SK-N-SH treated with all-trans-retinoic acid at 6 μM for 48 hours (cell line): ENCODE results near the gene KCNMB2.

Experiments used
- ATAC-seq: fragments of 200-7000 bp; cut with Tn5 transposase; 3 replicates; pipeline ENCODE4 v1.9.1; 2020; ENCODE audit warnings: mild to moderate bottlenecking, moderate library complexity
- ARNTL ChIP-seq: fragments of 450-650 bp; formaldehyde crosslinking; IDR thresholded peaks from 2 replicates; pipeline ENCODE4 v1.5.0; 2020; ENCODE audit warnings: low read depth, mild to moderate bottlenecking, moderate library complexity, borderline replicate concordance
- BACH2 ChIP-seq: fragments of 250-450 bp; sonication (Bioruptor Pico); IDR thresholded peaks from 2 replicates; pipeline ENCODE4 v1.9.0; 2021; ENCODE audit warnings: mild to moderate bottlenecking, borderline replicate concordance
- CSDC2 ChIP-seq: fragments of 250-450 bp; sonication (Bioruptor Pico); IDR thresholded peaks from 2 replicates; pipeline ENCODE4 v1.5.0; 2020; ENCODE audit warnings: mild to moderate bottlenecking, moderate library complexity
- ESRRG ChIP-seq: fragments of 250-450 bp; sonication (Bioruptor Pico); IDR thresholded peaks from 2 replicates; pipeline ENCODE4 v1.6.1; 2021; ENCODE audit warnings: mild to moderate bottlenecking
- ISL1 ChIP-seq: fragments of 250-450 bp; sonication (Bioruptor Pico); IDR thresholded peaks from 2 replicates; pipeline ENCODE4 v2.1.2; 2022; ENCODE audit warnings: mild to moderate bottlenecking, moderate library complexity
- OSR1 ChIP-seq: fragments of 250-450 bp; sonication (Bioruptor Pico); IDR thresholded peaks from 2 replicates; pipeline ENCODE4 v1.8.0; 2022; ENCODE audit warnings: moderate library complexity, mild to moderate bottlenecking, inconsistent platforms
- PPARA ChIP-seq: fragments of 250-450 bp; sonication (Bioruptor Pico); IDR thresholded peaks from 2 replicates; pipeline ENCODE4 v1.5.0; 2020; ENCODE audit warnings: mild to moderate bottlenecking, borderline replicate concordance
- RARB ChIP-seq: fragments of 250-450 bp; sonication (Bioruptor Pico); IDR thresholded peaks from 2 replicates; pipeline ENCODE4 v1.8.0; 2021; ENCODE audit warnings: mild to moderate bottlenecking, moderate library complexity
- SNAI2 ChIP-seq: fragments of 250-450 bp; sonication (Bioruptor Pico); IDR thresholded peaks from 2 replicates; pipeline ENCODE4 v1.5.0; 2020; ENCODE audit warnings: mild to moderate bottlenecking, moderate library complexity
- TCF4 ChIP-seq: fragments of 250-450 bp; sonication (Bioruptor Pico); IDR thresholded peaks from 2 replicates; pipeline ENCODE4 v1.8.0; 2021; ENCODE audit warnings: mild to moderate bottlenecking, moderate library complexity, borderline replicate concordance
- TOX ChIP-seq: fragments of 250-450 bp; sonication (Bioruptor Pico); IDR thresholded peaks from 2 replicates; pipeline ENCODE4 v1.8.0; 2021; ENCODE audit warnings: mild to moderate bottlenecking, moderate library complexity, borderline replicate concordance
- TSHZ2 ChIP-seq: fragments of 250-450 bp; sonication (Bioruptor Pico); IDR thresholded peaks from 2 replicates; pipeline ENCODE4 v1.5.0; 2020; ENCODE audit warnings: mild to moderate bottlenecking, moderate library complexity
- ZC3H10 ChIP-seq: fragments of 250-450 bp; sonication (Bioruptor Pico); IDR thresholded peaks from 2 replicates; pipeline ENCODE4 v1.5.1; 2021; ENCODE audit warnings: mild to moderate bottlenecking, moderate library complexity
- ZFP3 ChIP-seq: fragments of 250-450 bp; sonication (Bioruptor Pico); IDR thresholded peaks from 2 replicates; pipeline ENCODE4 v1.5.0; 2020; ENCODE audit warnings: mild to moderate bottlenecking, moderate library complexity
- ZFP30 ChIP-seq: fragments of 450-650 bp; formaldehyde crosslinking; IDR thresholded peaks from 2 replicates; pipeline ENCODE4 v1.5.0; 2022; ENCODE audit warnings: mild to moderate bottlenecking, moderate library complexity
- ZNF565 ChIP-seq: fragments of 450-650 bp; formaldehyde crosslinking; conservative IDR thresholded peaks from 2 replicates; pipeline ENCODE4 v1.5.0; 2020; ENCODE audit warnings: low read depth, mild to moderate bottlenecking, moderate library complexity
- TF ChIP-seq, protein P1 (sequence below): fragments of 250-450 bp; sonication (Bioruptor Pico); IDR thresholded peaks from 2 replicates; pipeline ENCODE4 v1.8.0; 2020; ENCODE audit warnings: mild to moderate bottlenecking, moderate library complexity, borderline replicate concordance
- TF ChIP-seq, protein P2 (sequence below): fragments of 250-450 bp; sonication (Bioruptor Pico); IDR thresholded peaks from 2 replicates; pipeline ENCODE4 v1.5.1; 2020; ENCODE audit warnings: low read depth, mild to moderate bottlenecking, moderate library complexity
- TF ChIP-seq, protein P3 (sequence below): fragments of 250-450 bp; sonication (Bioruptor Pico); IDR thresholded peaks from 2 replicates; pipeline ENCODE4 v1.8.0; 2021; ENCODE audit warnings: low read depth, mild to moderate bottlenecking, moderate library complexity, borderline replicate concordance

The KCNMB2 gene

DNA sequence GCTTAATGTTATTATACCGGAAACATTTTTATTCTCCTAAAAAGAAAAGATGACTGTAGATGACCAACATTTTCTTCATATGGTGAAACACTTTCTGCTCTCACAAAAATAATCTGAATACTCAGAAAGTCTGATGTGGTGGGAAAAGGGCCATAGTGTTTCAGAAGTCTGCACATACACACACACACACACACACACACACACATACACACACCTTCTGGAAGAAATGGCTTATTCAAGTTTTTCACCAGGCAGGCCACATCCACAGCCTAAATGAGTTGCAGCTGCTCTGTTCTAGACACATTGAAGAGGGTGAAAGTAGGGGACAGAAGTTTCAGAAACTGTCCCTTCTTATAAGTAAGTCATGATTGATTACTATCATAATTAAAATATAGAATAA lies 315.3 kb downstream of the KCNMB2 start:
- ATAC-seq, result no peak
- TF ChIP-seq SNAI2 (CRISPR knock-in tag), result no peak
- TF ChIP-seq TCF4 (CRISPR knock-in tag), result no peak
- no peak for TF ChIP-seq OSR1
- TF ChIP-seq ZFP3 (CRISPR knock-in tag), result no peak
- no peak for TF ChIP-seq RARB
- no peak for TF ChIP-seq ISL1 (CRISPR knock-in tag)
- TF ChIP-seq, protein P1, sequence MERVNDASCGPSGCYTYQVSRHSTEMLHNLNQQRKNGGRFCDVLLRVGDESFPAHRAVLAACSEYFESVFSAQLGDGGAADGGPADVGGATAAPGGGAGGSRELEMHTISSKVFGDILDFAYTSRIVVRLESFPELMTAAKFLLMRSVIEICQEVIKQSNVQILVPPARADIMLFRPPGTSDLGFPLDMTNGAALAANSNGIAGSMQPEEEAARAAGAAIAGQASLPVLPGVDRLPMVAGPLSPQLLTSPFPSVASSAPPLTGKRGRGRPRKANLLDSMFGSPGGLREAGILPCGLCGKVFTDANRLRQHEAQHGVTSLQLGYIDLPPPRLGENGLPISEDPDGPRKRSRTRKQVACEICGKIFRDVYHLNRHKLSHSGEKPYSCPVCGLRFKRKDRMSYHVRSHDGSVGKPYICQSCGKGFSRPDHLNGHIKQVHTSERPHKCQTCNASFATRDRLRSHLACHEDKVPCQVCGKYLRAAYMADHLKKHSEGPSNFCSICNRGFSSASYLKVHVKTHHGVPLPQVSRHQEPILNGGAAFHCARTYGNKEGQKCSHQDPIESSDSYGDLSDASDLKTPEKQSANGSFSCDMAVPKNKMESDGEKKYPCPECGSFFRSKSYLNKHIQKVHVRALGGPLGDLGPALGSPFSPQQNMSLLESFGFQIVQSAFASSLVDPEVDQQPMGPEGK, result no peak
- TF ChIP-seq, protein P2, sequence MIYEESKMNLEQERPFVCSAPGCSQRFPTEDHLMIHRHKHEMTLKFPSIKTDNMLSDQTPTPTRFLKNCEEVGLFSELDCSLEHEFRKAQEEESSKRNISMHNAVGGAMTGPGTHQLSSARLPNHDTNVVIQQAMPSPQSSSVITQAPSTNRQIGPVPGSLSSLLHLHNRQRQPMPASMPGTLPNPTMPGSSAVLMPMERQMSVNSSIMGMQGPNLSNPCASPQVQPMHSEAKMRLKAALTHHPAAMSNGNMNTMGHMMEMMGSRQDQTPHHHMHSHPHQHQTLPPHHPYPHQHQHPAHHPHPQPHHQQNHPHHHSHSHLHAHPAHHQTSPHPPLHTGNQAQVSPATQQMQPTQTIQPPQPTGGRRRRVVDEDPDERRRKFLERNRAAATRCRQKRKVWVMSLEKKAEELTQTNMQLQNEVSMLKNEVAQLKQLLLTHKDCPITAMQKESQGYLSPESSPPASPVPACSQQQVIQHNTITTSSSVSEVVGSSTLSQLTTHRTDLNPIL (CRISPR knock-in tag), result no peak
- TF ChIP-seq ARNTL (CRISPR knock-in tag), result no peak
- no peak for TF ChIP-seq ESRRG (CRISPR knock-in tag)
- TF ChIP-seq TSHZ2 (CRISPR knock-in tag), result no peak
- no peak for TF ChIP-seq ZC3H10 (CRISPR knock-in tag)
- TF ChIP-seq, all 23 proteins: peak for 0

DNA sequence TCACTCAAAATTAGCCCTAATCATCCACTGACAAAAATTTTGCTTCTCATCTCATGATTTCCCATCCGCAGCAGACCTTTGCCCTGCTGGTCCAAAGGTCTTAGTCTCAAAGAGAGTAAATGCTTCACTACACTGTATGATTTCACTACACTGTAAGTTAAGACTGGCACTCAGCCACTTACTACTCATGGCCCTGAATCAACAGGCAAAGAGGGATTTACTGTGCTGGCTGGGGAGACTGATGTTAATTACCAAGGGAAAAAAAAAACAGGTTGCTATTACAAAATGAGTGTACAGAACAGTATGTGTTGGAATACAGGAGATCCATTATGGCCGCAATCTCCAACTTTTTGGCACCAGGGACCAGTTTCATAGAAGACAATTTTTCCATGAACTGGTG lies 320.6 kb downstream of the KCNMB2 start:
- TF ChIP-seq TCF4 (CRISPR knock-in tag) (no peak), CSDC2 (CRISPR knock-in tag) (no peak), BACH2 (no peak), PPARA (no peak), TOX (CRISPR knock-in tag) (no peak), ZFP30 (no peak), ZNF565 (CRISPR knock-in tag) (no peak), TSHZ2 (CRISPR knock-in tag) (no peak), ESRRG (CRISPR knock-in tag) (no peak), OSR1 (no peak)
- TF ChIP-seq, protein P1, result no peak
- TF ChIP-seq, protein P3, sequence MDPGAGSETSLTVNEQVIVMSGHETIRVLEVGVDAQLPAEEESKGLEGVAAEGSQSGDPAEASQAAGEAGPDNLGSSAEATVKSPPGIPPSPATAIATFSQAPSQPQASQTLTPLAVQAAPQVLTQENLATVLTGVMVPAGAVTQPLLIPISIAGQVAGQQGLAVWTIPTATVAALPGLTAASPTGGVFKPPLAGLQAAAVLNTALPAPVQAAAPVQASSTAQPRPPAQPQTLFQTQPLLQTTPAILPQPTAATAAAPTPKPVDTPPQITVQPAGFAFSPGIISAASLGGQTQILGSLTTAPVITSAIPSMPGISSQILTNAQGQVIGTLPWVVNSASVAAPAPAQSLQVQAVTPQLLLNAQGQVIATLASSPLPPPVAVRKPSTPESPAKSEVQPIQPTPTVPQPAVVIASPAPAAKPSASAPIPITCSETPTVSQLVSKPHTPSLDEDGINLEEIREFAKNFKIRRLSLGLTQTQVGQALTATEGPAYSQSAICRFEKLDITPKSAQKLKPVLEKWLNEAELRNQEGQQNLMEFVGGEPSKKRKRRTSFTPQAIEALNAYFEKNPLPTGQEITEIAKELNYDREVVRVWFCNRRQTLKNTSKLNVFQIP, result no peak
- TF ChIP-seq, protein P2 (CRISPR knock-in tag), result no peak

More for the DNA sequence above, 320.6 kb downstream of the KCNMB2 start:
- no peak for ATAC-seq
